Type B pancreatic cell (in vitro differentiated cells): ENCODE measurements around the gene MYBPC1. TPM values are rescaled to one million over a fixed set of nuclear protein-coding genes. Genes with fewer than 3 reads are reported as not detected.

Experiments
- DNase-seq: peaks from one replicate; pipeline ENCODE4 v3.0.0; 2021; ENCODE audit warnings: mixed read lengths; ENCODE audit not compliant: unreplicated experiment; ENCODE audit errors: extremely low spot score
- H3K27ac Mint-ChIP-seq: 2 replicates; pipeline ENCODE4 v1.8.0; 2021; ENCODE audit warnings: mild to moderate bottlenecking, mixed read lengths
- H3K27me3 Mint-ChIP-seq: 2 replicates; pipeline ENCODE4 v1.8.0; 2021; ENCODE audit warnings: mixed read lengths
- H3K36me3 Mint-ChIP-seq: 2 replicates; pipeline ENCODE4 v1.8.0; 2021; ENCODE audit warnings: mixed read lengths
- H3K4me1 Mint-ChIP-seq: one replicate; pipeline ENCODE4 v1.8.0; 2021; ENCODE audit warnings: mixed read lengths; ENCODE audit not compliant: unreplicated experiment
- H3K4me3 Mint-ChIP-seq: 2 replicates; pipeline ENCODE4 v1.8.0; 2021; ENCODE audit warnings: mild to moderate bottlenecking, mixed read lengths
- H3K9me3 Mint-ChIP-seq: 2 replicates; pipeline ENCODE4 v1.8.0; 2021; ENCODE audit warnings: mixed read lengths
- total RNA-seq: library from RNA; stranded (reverse); gene quantifications from 2 replicates; pipeline ENCODE4 v1.2.1, GENCODE V29; 2021; ENCODE audit warnings: low replicate concordance
- TF ChIP-seq, protein P1 (sequence below): fragments of 200-600 bp; sonication (generic); conservative IDR thresholded peaks from 2 replicates; pipeline ENCODE4 v1.5.0; 2021; ENCODE audit warnings: antibody characterized with exemption, mild to moderate bottlenecking

Gene MYBPC1
- total RNA-seq, 1 donor from 2014 or later: 18.0 TPM

DNA sequence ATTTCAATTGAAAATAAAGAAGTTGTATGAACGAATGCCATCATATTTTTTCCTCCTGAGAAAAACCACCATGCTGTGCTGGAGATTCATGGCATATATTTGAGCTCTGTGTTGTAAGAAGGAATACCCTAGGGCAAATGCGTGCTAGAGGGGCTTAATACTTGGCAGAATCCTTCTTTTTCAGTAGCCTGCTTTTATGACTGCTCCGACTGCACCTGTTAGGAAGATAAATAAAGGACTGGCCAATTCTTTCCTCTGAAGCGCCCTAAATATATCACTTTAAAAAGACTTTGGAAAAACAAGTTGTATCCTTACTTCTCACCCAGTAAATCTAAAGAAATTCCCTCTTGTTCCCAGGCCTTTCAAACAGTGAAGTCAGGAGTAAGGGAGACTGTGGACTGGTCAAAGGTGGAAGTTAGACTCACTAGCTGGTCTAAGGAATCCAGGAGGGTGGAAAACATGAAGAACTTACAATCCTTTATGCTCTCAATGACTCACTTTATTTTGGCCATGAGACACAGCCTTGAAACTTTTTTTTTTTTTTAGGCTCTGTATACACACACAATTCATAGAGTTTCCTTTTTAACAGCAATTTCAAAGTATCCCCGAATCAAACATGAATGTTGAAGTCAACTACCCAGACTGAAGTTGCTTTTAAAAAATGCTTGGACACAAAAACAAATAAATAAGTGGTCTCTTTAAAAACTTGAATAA is 5.2 kb downstream of the MYBPC1 start:
- no peaks in the 10 kb centered on the region for H3K27me3 Mint-ChIP-seq
- H3K36me3 Mint-ChIP-seq: no peaks in the 10 kb centered on the region
- no peaks in the 10 kb centered on the region for H3K4me1 Mint-ChIP-seq
- peak overlapping the region; percentile 48 for H3K27ac Mint-ChIP-seq
- no peak for DNase-seq
- H3K9me3 Mint-ChIP-seq: no peaks in the 10 kb centered on the region
- TF ChIP-seq, protein P1, sequence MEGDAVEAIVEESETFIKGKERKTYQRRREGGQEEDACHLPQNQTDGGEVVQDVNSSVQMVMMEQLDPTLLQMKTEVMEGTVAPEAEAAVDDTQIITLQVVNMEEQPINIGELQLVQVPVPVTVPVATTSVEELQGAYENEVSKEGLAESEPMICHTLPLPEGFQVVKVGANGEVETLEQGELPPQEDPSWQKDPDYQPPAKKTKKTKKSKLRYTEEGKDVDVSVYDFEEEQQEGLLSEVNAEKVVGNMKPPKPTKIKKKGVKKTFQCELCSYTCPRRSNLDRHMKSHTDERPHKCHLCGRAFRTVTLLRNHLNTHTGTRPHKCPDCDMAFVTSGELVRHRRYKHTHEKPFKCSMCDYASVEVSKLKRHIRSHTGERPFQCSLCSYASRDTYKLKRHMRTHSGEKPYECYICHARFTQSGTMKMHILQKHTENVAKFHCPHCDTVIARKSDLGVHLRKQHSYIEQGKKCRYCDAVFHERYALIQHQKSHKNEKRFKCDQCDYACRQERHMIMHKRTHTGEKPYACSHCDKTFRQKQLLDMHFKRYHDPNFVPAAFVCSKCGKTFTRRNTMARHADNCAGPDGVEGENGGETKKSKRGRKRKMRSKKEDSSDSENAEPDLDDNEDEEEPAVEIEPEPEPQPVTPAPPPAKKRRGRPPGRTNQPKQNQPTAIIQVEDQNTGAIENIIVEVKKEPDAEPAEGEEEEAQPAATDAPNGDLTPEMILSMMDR: no peak
- no peak overlapping the region for H3K4me3 Mint-ChIP-seq

DNA sequence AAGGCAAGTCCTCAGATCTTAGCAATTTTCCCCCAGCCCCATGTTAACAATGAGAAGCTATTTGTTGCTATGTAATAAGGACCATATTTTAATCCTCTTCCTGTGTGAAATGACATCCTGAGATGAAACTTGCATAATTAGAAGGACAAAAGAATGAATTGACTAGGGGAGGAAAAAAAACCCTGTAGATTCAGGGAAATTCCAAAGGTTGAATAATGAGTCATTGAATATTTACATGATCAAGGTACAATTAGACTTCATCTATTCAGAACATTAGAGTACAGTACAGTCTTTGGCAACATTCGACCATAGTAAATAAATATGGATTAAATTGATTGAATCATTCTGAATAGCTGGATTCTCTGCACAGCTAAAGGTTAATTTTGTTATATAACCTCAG is 9.4 kb downstream of the MYBPC1 start:
- DNase-seq: no peak
- TF ChIP-seq, protein P1: no peak
- no peak overlapping the region for H3K4me3 Mint-ChIP-seq
- no peaks in the 10 kb centered on the region for H3K36me3 Mint-ChIP-seq
- H3K4me1 Mint-ChIP-seq: no peaks in the 10 kb centered on the region
- H3K9me3 Mint-ChIP-seq: peaks cover 5% of the 10 kb centered on the region
- peak overlapping the region; percentile 72 for H3K27ac Mint-ChIP-seq
- H3K27me3 Mint-ChIP-seq: no peaks in the 10 kb centered on the region

DNA sequence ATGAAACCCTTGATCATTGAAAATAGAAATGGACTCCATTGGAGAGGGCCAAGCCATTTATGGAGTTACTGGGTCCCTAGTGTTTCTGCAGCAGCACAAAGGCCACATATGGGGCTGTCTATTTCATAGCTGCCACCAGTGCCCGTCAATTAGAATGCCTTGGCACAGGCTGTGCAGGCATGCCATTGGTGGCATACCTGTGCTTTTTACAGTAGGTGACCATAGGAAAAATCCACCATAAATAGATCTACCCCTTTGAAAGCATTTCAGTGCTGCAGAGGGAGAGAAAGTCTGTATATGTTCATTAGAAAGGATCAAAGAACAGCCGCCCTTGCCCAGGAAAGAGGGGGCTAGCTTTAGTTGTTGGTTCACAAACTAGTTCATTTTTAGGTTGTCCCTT is 13.1 kb downstream of the MYBPC1 start:
- H3K4me3 Mint-ChIP-seq: no peak overlapping the region
- H3K4me1 Mint-ChIP-seq: peaks cover 5% of the 10 kb centered on the region
- no peak for DNase-seq
- TF ChIP-seq, protein P1: no peak
- H3K36me3 Mint-ChIP-seq: no peaks in the 10 kb centered on the region
- H3K27me3 Mint-ChIP-seq: no peaks in the 10 kb centered on the region
- H3K9me3 Mint-ChIP-seq: peaks cover 5% of the 10 kb centered on the region
- no peak overlapping the region for H3K27ac Mint-ChIP-seq

DNA sequence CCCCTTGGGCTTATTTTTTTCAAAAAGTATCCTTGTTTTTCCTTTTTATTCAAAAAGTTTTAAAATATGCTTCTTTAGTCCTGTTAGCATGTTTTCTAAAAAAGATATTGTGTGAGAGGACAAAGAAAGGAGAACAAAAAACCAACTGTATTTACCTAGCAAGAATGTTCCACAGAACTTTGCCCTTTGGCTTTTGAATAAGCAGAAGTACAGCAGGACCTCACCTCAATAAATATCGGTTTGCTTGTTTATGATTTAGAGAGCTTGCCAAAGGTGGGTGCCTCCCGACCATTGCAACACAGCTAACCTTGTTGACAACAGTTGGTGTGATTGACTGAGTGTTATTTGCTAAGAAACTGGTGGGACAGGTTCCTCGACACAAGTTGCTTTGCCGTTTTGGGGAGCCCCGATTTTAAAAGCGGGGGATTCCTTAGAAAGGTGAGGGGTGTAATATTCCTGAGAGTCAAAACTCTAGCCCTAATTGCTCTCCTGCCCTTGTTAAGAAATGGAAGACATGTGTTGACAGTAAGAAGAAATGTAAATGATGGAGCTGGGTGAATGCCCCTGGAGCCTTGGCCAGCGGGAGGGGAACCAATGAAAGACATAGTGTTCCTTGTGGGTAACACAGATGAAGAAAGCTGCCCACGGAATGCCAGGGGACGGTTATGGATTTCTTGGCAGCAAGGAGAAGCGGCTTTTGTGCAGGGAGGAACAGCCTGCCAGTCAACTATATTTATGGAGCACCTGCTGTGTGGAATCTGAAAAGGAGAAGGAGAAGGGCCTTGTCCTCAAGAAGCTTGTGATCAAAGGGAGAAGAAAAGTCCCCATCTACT is 13.7 kb downstream of the MYBPC1 start:
- H3K4me1 Mint-ChIP-seq: peaks cover 5% of the 10 kb centered on the region
- H3K9me3 Mint-ChIP-seq: peaks cover 5% of the 10 kb centered on the region
- H3K27me3 Mint-ChIP-seq: no peaks in the 10 kb centered on the region
- no peaks in the 10 kb centered on the region for H3K36me3 Mint-ChIP-seq
- H3K4me3 Mint-ChIP-seq: peak overlapping the region; percentile 2
- no peak for DNase-seq
- TF ChIP-seq, protein P1: no peak
- peak overlapping the region; percentile 20 for H3K27ac Mint-ChIP-seq

DNA sequence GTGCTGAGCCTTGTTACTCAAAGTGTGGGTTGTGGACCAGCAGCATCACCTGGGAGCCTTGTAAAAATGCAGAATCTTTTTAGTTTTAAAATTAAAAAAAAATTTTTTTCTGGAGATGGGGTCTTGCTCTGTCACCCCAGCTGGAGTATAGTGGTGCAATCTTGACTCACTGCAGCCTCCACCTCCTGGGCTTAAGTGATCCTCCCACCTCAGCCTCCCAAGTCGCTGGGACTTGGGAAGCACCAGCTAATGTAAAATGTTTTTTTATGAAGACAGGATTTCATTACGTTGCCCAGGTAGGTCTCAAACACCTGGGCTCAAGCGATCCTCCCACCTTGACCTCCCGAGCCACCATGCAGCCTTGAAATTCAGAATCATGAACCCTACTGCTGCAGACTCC is 14.4 kb downstream of the MYBPC1 start:
- TF ChIP-seq, protein P1: no peak
- Mint-ChIP-seq H3K27ac (no peak overlapping the region), H3K4me3 (no peak overlapping the region), H3K36me3 (no peaks in the 10 kb centered on the region), H3K4me1 (peaks cover 5% of the 10 kb centered on the region), H3K9me3 (peaks cover 5% of the 10 kb centered on the region), H3K27me3 (no peaks in the 10 kb centered on the region)
- no peak for DNase-seq
